Left colon (tissue), 2 donors: ENCODE results near the gene PIK3C2G. TPM values are rescaled to one million over a fixed set of nuclear protein-coding genes. Genes with fewer than 3 reads are reported as not detected.

ENCODE experiments used
- ATAC-seq: fragments of 200-7000 bp; cut with Tn5 transposase; one replicate; pipeline ENCODE4 v1.9.1; 2020; ENCODE audit warnings: mild to moderate bottlenecking, moderate library complexity
- DNase-seq, 2 donors: peaks; one replicate each; pipeline ENCODE4 v3.0.0-alpha.2; 2020
- intact Hi-C, 2 donors: fragments of 100-400 bp; cut with DNase I in 1 of 2; cut with micrococcal nuclease in 1 of 2; formaldehyde crosslinking; loops; one replicate each; pipeline versions ENCODE4 v1.11.2 to v1.14.0; 2022; cut with DNase I, micrococcal nuclease
- total RNA-seq, 2 donors: library from RNA; stranded (reverse); fragmentation: NEBNext Ultra II Directional; extraction: Animal tissue kit (Norgen Biotek cat#: 25700); gene quantifications; one replicate each; pipeline ENCODE4 v1.2.1, GENCODE V29; 2021
- donor health status: DM: no; HTN: no; CAD: no.
- donor health status: DM: yes; HTN: yes; CAD: no.

Gene PIK3C2G
- total RNA-seq, 2 donors from 2014 or later, result 0.56 to 0.89 TPM

GRCh38 chr12:18439541-18439940 is 178.2 kb downstream of the PIK3C2G start:
- intact Hi-C loops, result no loop called here
- no peak for DNase-seq
- ATAC-seq, result no peak

GRCh38 chr12:18443768-18444437 is 182.6 kb downstream of the PIK3C2G start:
- intact Hi-C loops, result no loop called here
- DNase-seq (no peak), ATAC-seq (no peak)

- DNase-seq (no peak), ATAC-seq (no peak)
- intact Hi-C loops, result no loop called here
Measured at GRCh38 chr12:18446061-18446644, 184.8 kb downstream of the PIK3C2G start.

- ATAC-seq (no peak), DNase-seq (no peak)
- intact Hi-C loops, result no loop called here
Measured at GRCh38 chr12:18454330-18454729, 193.0 kb downstream of the PIK3C2G start.

GRCh38 chr12:18456344-18456743 is 195.0 kb downstream of the PIK3C2G start:
- intact Hi-C loops, result no loop called here
- ATAC-seq (no peak), DNase-seq (no peak)

- no peak for ATAC-seq
- intact Hi-C loops, result no loop called here
- no peak for DNase-seq
Measured at GRCh38 chr12:18457362-18457761, 196.0 kb downstream of the PIK3C2G start.

- intact Hi-C loops, result no loop called here
- ATAC-seq, result no peak
Measured at GRCh38 chr12:18461758-18462157, 200.4 kb downstream of the PIK3C2G start.

GRCh38 chr12:18462442-18462841 is 201.1 kb downstream of the PIK3C2G start:
- no peak for ATAC-seq
- intact Hi-C loops, result no loop called here
- no peak for DNase-seq

More at GRCh38 chr12:18461758-18462157, 200.4 kb downstream of the PIK3C2G start:
- DNase-seq, result no peak

GRCh38 chr12:18467620-18468245 is 206.4 kb downstream of the PIK3C2G start:
- DNase-seq (no peak), ATAC-seq (no peak)
- intact Hi-C loops, result no loop called here

GRCh38 chr12:18468246-18469075 is 207.1 kb downstream of the PIK3C2G start:
- intact Hi-C loops, result no loop called here

GRCh38 chr12:18470251-18470650 is 208.9 kb downstream of the PIK3C2G start:
- DNase-seq, result no peak
- ATAC-seq, result no peak
- intact Hi-C loops, result no loop called here

More at GRCh38 chr12:18468246-18469075, 207.1 kb downstream of the PIK3C2G start:
- no peak for ATAC-seq
- no peak for DNase-seq

- no peak for ATAC-seq
Measured at GRCh38 chr12:18472304-18472703, 211.0 kb downstream of the PIK3C2G start.

GRCh38 chr12:18472806-18473205 is 211.5 kb downstream of the PIK3C2G start:
- intact Hi-C loops, result no loop called here
- ATAC-seq (no peak), DNase-seq (no peak)

More at GRCh38 chr12:18472304-18472703, 211.0 kb downstream of the PIK3C2G start:
- intact Hi-C loops, result no loop called here
- DNase-seq, result no peak

GRCh38 chr12:18476861-18477260 is 215.5 kb downstream of the PIK3C2G start:
- intact Hi-C loops, result no loop called here
- DNase-seq, result no peak
- no peak for ATAC-seq

- ATAC-seq, result peak; percentile 91
- intact Hi-C loops, result no loop called here
- peak in 1 of 2 donors; percentile 43 for DNase-seq
Measured at GRCh38 chr12:18479256-18479655, 217.9 kb downstream of the PIK3C2G start.

- DNase-seq, result no peak
- intact Hi-C loops, result no loop called here
- peak; percentile 53 for ATAC-seq
Measured at GRCh38 chr12:18482601-18483120, 221.3 kb downstream of the PIK3C2G start.

GRCh38 chr12:18483698-18484325 is 222.5 kb downstream of the PIK3C2G start:
- DNase-seq (no peak), ATAC-seq (no peak)
- intact Hi-C loops, result no loop called here

- ATAC-seq (no peak), DNase-seq (no peak)
- intact Hi-C loops, result no loop called here
Measured at GRCh38 chr12:18486036-18486435, 224.7 kb downstream of the PIK3C2G start.

- intact Hi-C loops, result no loop called here
- no peak for ATAC-seq
- DNase-seq, result no peak
Measured at GRCh38 chr12:18487509-18487908, 226.2 kb downstream of the PIK3C2G start.
